Mammary epithelial cell (primary cell): Measurements from ENCODE around the gene SPACDR.

Source experiments
- EZH2 ChIP-seq: IDR thresholded peaks from 2 replicates; pipeline ENCODE4 v1.6.1; 2012; ENCODE audit warnings: low read length, inconsistent platforms, borderline replicate concordance
- TF ChIP-seq, protein P1 (sequence below), 2 donors: IDR thresholded peaks in 1 of 2; conservative IDR thresholded peaks in 1 of 2; 2 replicates each; pipeline ENCODE4 v1.5.1; 2011 to 2012; ENCODE audit warnings: inconsistent platforms in 2 of 2, low read length in 2 of 2, mild to moderate bottlenecking in 2 of 2, control low read depth in 1 of 2, low read depth in 1 of 2; ENCODE audit not compliant: insufficient read depth in 1 of 2; ENCODE audit errors: extremely low read depth in 1 of 2

DNA sequence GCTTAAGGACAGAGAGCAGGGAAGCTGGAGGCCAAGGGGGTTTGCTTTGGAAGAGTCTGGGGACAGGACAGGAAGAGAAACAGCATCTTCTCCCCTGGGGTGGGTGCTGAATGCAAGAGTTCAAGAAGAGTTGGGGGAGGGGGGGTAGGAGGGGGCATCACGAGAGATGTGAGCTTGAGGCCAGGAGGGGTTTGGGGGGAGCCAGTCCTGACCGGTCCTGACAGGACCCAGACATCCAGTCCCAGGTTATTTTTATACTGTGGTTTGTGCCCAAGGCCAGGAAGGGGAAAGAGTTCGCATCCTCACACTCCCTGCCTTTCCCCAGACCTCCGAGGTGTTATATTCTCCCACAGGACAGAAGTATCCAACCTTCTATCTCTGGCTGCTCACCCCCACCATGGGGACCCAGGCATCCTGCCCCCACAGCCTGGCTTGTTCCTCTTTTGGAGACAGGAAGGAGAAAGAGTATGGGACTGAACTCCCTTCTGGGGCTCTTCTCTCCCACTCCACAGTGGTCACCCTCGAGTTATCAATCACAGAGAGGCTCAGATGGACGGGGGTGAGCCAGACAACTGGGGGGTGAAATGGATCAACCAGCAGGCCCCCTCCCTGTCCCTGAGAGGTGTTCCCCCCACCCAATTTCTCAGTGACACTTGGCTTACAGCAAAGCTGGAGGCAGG lies 12.2 kb upstream of the SPACDR start:
- TF ChIP-seq, protein P1, sequence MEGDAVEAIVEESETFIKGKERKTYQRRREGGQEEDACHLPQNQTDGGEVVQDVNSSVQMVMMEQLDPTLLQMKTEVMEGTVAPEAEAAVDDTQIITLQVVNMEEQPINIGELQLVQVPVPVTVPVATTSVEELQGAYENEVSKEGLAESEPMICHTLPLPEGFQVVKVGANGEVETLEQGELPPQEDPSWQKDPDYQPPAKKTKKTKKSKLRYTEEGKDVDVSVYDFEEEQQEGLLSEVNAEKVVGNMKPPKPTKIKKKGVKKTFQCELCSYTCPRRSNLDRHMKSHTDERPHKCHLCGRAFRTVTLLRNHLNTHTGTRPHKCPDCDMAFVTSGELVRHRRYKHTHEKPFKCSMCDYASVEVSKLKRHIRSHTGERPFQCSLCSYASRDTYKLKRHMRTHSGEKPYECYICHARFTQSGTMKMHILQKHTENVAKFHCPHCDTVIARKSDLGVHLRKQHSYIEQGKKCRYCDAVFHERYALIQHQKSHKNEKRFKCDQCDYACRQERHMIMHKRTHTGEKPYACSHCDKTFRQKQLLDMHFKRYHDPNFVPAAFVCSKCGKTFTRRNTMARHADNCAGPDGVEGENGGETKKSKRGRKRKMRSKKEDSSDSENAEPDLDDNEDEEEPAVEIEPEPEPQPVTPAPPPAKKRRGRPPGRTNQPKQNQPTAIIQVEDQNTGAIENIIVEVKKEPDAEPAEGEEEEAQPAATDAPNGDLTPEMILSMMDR (conservative IDR thresholded peaks at IDR 0.05 in 1 of 2, IDR thresholded peaks at IDR 0.05 in 1 of 2; ENCODE audit: extremely low read depth in 1 of 2, insufficient read depth in 1 of 2, low read depth in 1 of 2, low read length in 2 of 2): no peak
- TF ChIP-seq EZH2: no peak
